NB4 (cell line): ENCODE data around the gene CCDC85A.

Experiments used
- MYC ChIP-seq: IDR thresholded peaks from 2 replicates; pipeline ENCODE4 v1.6.1; 2011; ENCODE audit warnings: low read depth, low read length
- POLR2A ChIP-seq: IDR thresholded peaks from 2 replicates; pipeline ENCODE4 v1.6.1; 2011; ENCODE audit warnings: mild to moderate bottlenecking; ENCODE audit not compliant: insufficient read length; ENCODE audit errors: extremely low read depth
- TF ChIP-seq, protein P1 (sequence below): IDR thresholded peaks from one replicate; pipeline ENCODE4 v1.5.1; 2012; ENCODE audit warnings: low read depth, low read length
- TF ChIP-seq, protein P2 (sequence below): IDR thresholded peaks from 2 replicates; pipeline ENCODE4 v1.6.1; 2011; ENCODE audit warnings: low read depth, low read length

- TF ChIP-seq, protein P1, sequence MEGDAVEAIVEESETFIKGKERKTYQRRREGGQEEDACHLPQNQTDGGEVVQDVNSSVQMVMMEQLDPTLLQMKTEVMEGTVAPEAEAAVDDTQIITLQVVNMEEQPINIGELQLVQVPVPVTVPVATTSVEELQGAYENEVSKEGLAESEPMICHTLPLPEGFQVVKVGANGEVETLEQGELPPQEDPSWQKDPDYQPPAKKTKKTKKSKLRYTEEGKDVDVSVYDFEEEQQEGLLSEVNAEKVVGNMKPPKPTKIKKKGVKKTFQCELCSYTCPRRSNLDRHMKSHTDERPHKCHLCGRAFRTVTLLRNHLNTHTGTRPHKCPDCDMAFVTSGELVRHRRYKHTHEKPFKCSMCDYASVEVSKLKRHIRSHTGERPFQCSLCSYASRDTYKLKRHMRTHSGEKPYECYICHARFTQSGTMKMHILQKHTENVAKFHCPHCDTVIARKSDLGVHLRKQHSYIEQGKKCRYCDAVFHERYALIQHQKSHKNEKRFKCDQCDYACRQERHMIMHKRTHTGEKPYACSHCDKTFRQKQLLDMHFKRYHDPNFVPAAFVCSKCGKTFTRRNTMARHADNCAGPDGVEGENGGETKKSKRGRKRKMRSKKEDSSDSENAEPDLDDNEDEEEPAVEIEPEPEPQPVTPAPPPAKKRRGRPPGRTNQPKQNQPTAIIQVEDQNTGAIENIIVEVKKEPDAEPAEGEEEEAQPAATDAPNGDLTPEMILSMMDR: no peak
- TF ChIP-seq POLR2A: no peak
- TF ChIP-seq, protein P2, sequence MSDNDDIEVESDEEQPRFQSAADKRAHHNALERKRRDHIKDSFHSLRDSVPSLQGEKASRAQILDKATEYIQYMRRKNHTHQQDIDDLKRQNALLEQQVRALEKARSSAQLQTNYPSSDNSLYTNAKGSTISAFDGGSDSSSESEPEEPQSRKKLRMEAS: no peak
- no peak for TF ChIP-seq MYC
These were observed 150.8 kb downstream of the CCDC85A start for GRCh38 chr2:56334622-56335021.
